Tibial nerve (tissue), 4 donors: ENCODE measurements around the gene EPN3.

Experiments used
- EP300 ChIP-seq, 2 donors: sonication (generic); formaldehyde crosslinking; IDR thresholded peaks; one replicate each; pipeline ENCODE4 v1.6.1; 2017; ENCODE audit warnings: antibody characterized with exemption in 2 of 2, mild to moderate bottlenecking in 1 of 2
- TF ChIP-seq, protein P1 (sequence below), 5 experiments: fragments of 200-600 bp in 3 of 5; fragments of 450-650 bp in 2 of 5; sonication (generic) in 3 of 5; IDR thresholded peaks; one replicate each; pipeline ENCODE4 v1.5.1; 2016 to 2019; ENCODE audit warnings: antibody characterized with exemption in 5 of 5, mild to moderate bottlenecking in 3 of 5, moderate library complexity in 2 of 5

DNA sequence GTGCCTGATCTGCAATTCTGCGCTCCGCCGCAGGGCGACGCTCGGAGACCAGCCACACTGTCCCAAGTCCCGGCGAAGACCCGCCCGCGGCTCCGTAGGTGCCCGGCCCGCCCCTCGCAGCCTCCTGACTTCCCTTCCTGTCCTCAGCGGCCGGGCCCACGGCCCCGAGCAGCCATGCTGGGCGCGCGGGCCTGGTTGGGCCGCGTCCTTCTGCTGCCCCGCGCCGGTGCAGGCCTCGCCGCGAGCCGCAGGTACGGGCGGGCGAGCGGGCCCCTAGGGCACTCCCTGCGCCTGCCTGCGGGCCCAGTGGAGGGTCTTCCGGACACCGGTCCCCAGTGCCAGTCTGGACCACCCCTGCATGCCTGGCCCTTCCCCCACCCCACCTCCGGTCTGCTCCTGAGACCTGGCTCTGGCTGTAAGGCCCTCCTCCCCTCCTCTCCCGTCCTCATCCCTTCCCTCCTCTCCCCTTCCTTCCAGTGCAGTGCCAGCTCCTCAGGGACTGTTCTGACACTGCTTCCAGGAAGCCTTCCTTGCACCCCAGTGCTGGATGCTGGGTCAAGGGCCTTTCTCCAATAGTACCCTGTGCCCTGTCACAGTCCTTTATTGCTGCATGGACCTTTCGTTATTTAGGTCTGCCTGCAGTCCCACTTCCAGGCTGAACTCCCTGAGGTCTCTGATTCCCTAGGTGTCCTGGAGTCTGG, 14.7 kb downstream of the EPN3 start, which contains the start of gene SPATA20:
- TF ChIP-seq, protein P1, sequence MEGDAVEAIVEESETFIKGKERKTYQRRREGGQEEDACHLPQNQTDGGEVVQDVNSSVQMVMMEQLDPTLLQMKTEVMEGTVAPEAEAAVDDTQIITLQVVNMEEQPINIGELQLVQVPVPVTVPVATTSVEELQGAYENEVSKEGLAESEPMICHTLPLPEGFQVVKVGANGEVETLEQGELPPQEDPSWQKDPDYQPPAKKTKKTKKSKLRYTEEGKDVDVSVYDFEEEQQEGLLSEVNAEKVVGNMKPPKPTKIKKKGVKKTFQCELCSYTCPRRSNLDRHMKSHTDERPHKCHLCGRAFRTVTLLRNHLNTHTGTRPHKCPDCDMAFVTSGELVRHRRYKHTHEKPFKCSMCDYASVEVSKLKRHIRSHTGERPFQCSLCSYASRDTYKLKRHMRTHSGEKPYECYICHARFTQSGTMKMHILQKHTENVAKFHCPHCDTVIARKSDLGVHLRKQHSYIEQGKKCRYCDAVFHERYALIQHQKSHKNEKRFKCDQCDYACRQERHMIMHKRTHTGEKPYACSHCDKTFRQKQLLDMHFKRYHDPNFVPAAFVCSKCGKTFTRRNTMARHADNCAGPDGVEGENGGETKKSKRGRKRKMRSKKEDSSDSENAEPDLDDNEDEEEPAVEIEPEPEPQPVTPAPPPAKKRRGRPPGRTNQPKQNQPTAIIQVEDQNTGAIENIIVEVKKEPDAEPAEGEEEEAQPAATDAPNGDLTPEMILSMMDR (IDR thresholded peaks at IDR 0.05) = peak; percentile 99
- TF ChIP-seq EP300 (IDR thresholded peaks at IDR 0.05) = peak in 1 of 2 donors; percentile 76
